ENCODE data around the gene FRMD1.

GRCh38 chr6:168027521-168027920 is 51.5 kb downstream of the FRMD1 start:
- no peak for TF ChIP-seq CTCF (IDR thresholded peaks at IDR 0.05; ENCODE audit: borderline replicate concordance, extremely low read depth, low read length, poor library complexity, severe bottlenecking)
- TF ChIP-seq EZH2 (IDR thresholded peaks at IDR 0.05; ENCODE audit: borderline replicate concordance, low read depth, low read length, severe bottlenecking): no peak
